GM23338 (cell line): ENCODE data around the gene SYVN1. TPM values are rescaled to one million over a fixed set of nuclear protein-coding genes. Genes with fewer than 3 reads are reported as not detected.
A peak's percentile ranks its signal among the peaks of the same experiment; 100 is the strongest.
"Not testable (repeated sequence)": the region's sequence is repeated elsewhere in the genome, so short reads cannot be mapped to it uniquely, and the experiment has no call there.

Source experiments
- ATAC-seq: fragments of 200-7000 bp; cut with Tn5 transposase; 3 replicates; pipeline ENCODE4 v1.9.1; 2020
- DNase-seq: peaks from one replicate; pipeline ENCODE4 v3.0.0-alpha.2; 2015; ENCODE audit warnings: low spot score
- H2AFZ ChIP-seq: fragments of 200-600 bp; sonication (generic); 2 replicates; pipeline ENCODE4 v1.8.0; 2016; ENCODE audit warnings: antibody characterized with exemption, mild to moderate bottlenecking, moderate library complexity
- H3F3A ChIP-seq: fragments of 200-600 bp; sonication (generic); replicated peaks from 2 replicates; pipeline ENCODE4 v1.8.0; 2017; ENCODE audit warnings: antibody characterized with exemption, mixed run types, low read depth
- H3K27ac ChIP-seq: fragments of 200-600 bp; sonication (generic); 2 replicates; pipeline ENCODE4 v1.6.1; 2016; ENCODE audit warnings: low read depth
- H3K27me3 ChIP-seq: fragments of 200-600 bp; sonication (generic); 2 replicates; pipeline ENCODE4 v1.8.0; 2016; ENCODE audit warnings: mild to moderate bottlenecking, mixed run types, moderate library complexity; ENCODE audit not compliant: insufficient read depth
- H3K36me3 ChIP-seq: fragments of 200-600 bp; sonication (generic); 2 replicates; pipeline ENCODE4 v1.8.0; 2016; ENCODE audit warnings: mild to moderate bottlenecking; ENCODE audit not compliant: insufficient read depth
- H3K4me1 ChIP-seq: fragments of 200-600 bp; sonication (generic); 2 replicates; pipeline ENCODE4 v1.8.0; 2016; ENCODE audit warnings: mild to moderate bottlenecking, moderate library complexity; ENCODE audit not compliant: insufficient read depth
- H3K4me2 ChIP-seq: fragments of 200-600 bp; sonication (generic); 2 replicates; pipeline ENCODE4 v1.7.1; 2017; ENCODE audit warnings: mixed run types
- H3K4me3 ChIP-seq: fragments of 200-600 bp; sonication (generic); 2 replicates; pipeline ENCODE4 v1.6.1; 2016; ENCODE audit warnings: mixed run types
- H3K79me2 ChIP-seq: fragments of 200-600 bp; sonication (generic); replicated peaks from 2 replicates; pipeline ENCODE4 v1.8.0; 2017; ENCODE audit warnings: mild to moderate bottlenecking; ENCODE audit not compliant: insufficient read depth
- H3K9me2 ChIP-seq: fragments of 200-600 bp; sonication (generic); 2 replicates; pipeline ENCODE4 v1.8.0; 2017; ENCODE audit not compliant: insufficient read depth
- H4K20me1 ChIP-seq: fragments of 200-600 bp; sonication (generic); replicated peaks from 2 replicates; pipeline ENCODE4 v1.8.0; 2017; ENCODE audit warnings: mild to moderate bottlenecking; ENCODE audit not compliant: insufficient read depth
- H3K27ac Mint-ChIP-seq: 2 replicates; pipeline ENCODE4 v1.8.0; 2020; ENCODE audit warnings: inconsistent platforms, mild to moderate bottlenecking, moderate library complexity, mixed read lengths
- H3K27me3 Mint-ChIP-seq: 3 replicates; pipeline ENCODE4 v1.8.0; 2022; ENCODE audit warnings: low read depth, mild to moderate bottlenecking, moderate library complexity, mixed read lengths, inconsistent platforms; ENCODE audit not compliant: insufficient read depth, poor library complexity
- H3K36me3 Mint-ChIP-seq: 3 replicates; pipeline ENCODE4 v1.8.0; 2021; ENCODE audit warnings: low read depth, mild to moderate bottlenecking, inconsistent platforms, moderate library complexity, mixed read lengths
- H3K4me1 Mint-ChIP-seq: 3 replicates; pipeline ENCODE4 v1.8.0; 2020; ENCODE audit warnings: mild to moderate bottlenecking, inconsistent platforms, mixed read lengths
- H3K4me3 Mint-ChIP-seq: 3 replicates; pipeline ENCODE4 v1.8.0; 2021; ENCODE audit warnings: moderate library complexity, mild to moderate bottlenecking, inconsistent platforms, mixed read lengths
- H3K9me3 Mint-ChIP-seq: 3 replicates; pipeline ENCODE4 v1.8.0; 2020; ENCODE audit warnings: moderate library complexity, mild to moderate bottlenecking, inconsistent platforms, mixed read lengths
- CREB1 ChIP-seq: fragments of 250-450 bp; sonication (Bioruptor Pico); IDR thresholded peaks from 2 replicates; pipeline ENCODE4 v1.5.0; 2020; ENCODE audit warnings: low read depth, mild to moderate bottlenecking, moderate library complexity
- ETS1 ChIP-seq: IDR thresholded peaks from 2 replicates; pipeline ENCODE4 v1.6.1; 2016; ENCODE audit warnings: antibody characterized with exemption
- EZH2 ChIP-seq: fragments of 200-600 bp; sonication (generic); IDR thresholded peaks from one replicate; pipeline ENCODE4 v1.8.0; 2017; ENCODE audit warnings: antibody characterized with exemption, mild to moderate bottlenecking, low read depth; ENCODE audit not compliant: unreplicated experiment
- JUNB ChIP-seq: IDR thresholded peaks from one replicate; pipeline ENCODE4 v1.6.1; 2016; ENCODE audit warnings: antibody characterized with exemption; ENCODE audit not compliant: unreplicated experiment
- POLR2AphosphoS5 ChIP-seq: IDR thresholded peaks from 2 replicates; pipeline ENCODE4 v1.6.1; 2016; ENCODE audit warnings: antibody characterized with exemption, low read depth
- polyA plus RNA-seq: library from polyadenylated mRNA; unstranded; fragments of >200 nt; fragmentation: Nextera tagmentation; extraction: Ambion mirVana; gene quantifications from 2 replicates; pipeline ENCODE4 v1.2.1, GENCODE V29; 2016
- total RNA-seq: library from RNA; depleted of rRNA; stranded (reverse); fragments of >200 nt; shearing (Covaris generic); gene quantifications from 2 replicates; pipeline ENCODE4 v1.2.3, GENCODE V29; 2014
- TF ChIP-seq, protein P1 (sequence below), 2 experiments: fragments of 200-600 bp in 1 of 2; sonication (generic) in 1 of 2; conservative IDR thresholded peaks; 2 replicates each; pipeline versions ENCODE4 v1.5.1 to v1.6.1; 2016 to 2017; ENCODE audit warnings: antibody characterized with exemption in 2 of 2, low read depth in 2 of 2, mild to moderate bottlenecking in 2 of 2, moderate library complexity in 1 of 2

SYVN1 gene
- total and polyA plus RNA-seq, 2 experiments from 2014 or later: 13.8 to 28.7 TPM

- H3K4me3 ChIP-seq, DNase-seq, H2AFZ ChIP-seq, H3K27me3 ChIP-seq, ATAC-seq, H3K4me2 ChIP-seq, H3K9me3 Mint-ChIP-seq, H3K9me2 ChIP-seq: not testable (repeated sequence)
- H3K4me1 ChIP-seq: peaks cover 11% of the 10 kb centered on the region
- Mint-ChIP-seq H3K4me1 (peaks cover 21% of the 10 kb centered on the region), H3K27ac (peak overlapping the region; percentile 77; the same call in 1 of the 2 replicates), H3K36me3 (peaks cover 62% of the 10 kb centered on the region), H3K4me3 (peak overlapping the region; percentile 100), H3K27me3 (peaks cover 38% of the 10 kb centered on the region)
- peaks cover 38% of the 10 kb centered on the region for H3F3A ChIP-seq
- H3K79me2 ChIP-seq: peaks cover 46% of the 10 kb centered on the region
- H3K36me3 ChIP-seq: peaks cover 18% of the 10 kb centered on the region
- H4K20me1 ChIP-seq: peaks cover 13% of the 10 kb centered on the region
- peak overlapping the region; percentile 56; the same call in 1 of the 2 replicates for H3K27ac ChIP-seq
Observed at GRCh38 chr11:65118891-65119669, 15.2 kb downstream of the SYVN1 start.

- Mint-ChIP-seq H3K27ac (peak overlapping the region; percentile 95), H3K36me3 (peaks cover 66% of the 10 kb centered on the region), H3K9me3 (no peaks in the 10 kb centered on the region; the same call in 1 of the 3 replicates), H3K4me1 (peaks cover 29% of the 10 kb centered on the region), H3K4me3 (peak overlapping the region; percentile 92), H3K27me3 (peaks cover 41% of the 10 kb centered on the region)
- no peak for ATAC-seq
- H3K27me3 ChIP-seq: no peaks in the 10 kb centered on the region
- peak overlapping the region; percentile 56 for H3K27ac ChIP-seq
- H3K4me3 ChIP-seq: no peak overlapping the region
- H3F3A ChIP-seq: peaks cover 38% of the 10 kb centered on the region
- H3K36me3 ChIP-seq: peaks cover 18% of the 10 kb centered on the region
- no peak overlapping the region for H2AFZ ChIP-seq
- no peak for TF ChIP-seq JUNB
- H4K20me1 ChIP-seq: peaks cover 12% of the 10 kb centered on the region
- H3K9me2 ChIP-seq: no peaks in the 10 kb centered on the region
- peaks cover 38% of the 10 kb centered on the region for H3K79me2 ChIP-seq
- H3K4me1 ChIP-seq: peaks cover 16% of the 10 kb centered on the region
- DNase-seq: no peak
- H3K4me2 ChIP-seq: no peak overlapping the region
Observed at GRCh38 chr11:65118097-65118837, 16.1 kb downstream of the SYVN1 start.

- peak within 1 kb of the TSS; percentile 82 for H3K4me3 ChIP-seq
- peak within 1 kb of the TSS; percentile 92 for H3K4me3 Mint-ChIP-seq
- peaks cover 68% of the 10 kb centered on the region for H3K36me3 Mint-ChIP-seq
- peaks cover 18% of the 10 kb centered on the region for H3K36me3 ChIP-seq
- H3K27me3 ChIP-seq: no peaks in the 10 kb centered on the region
- H3K79me2 ChIP-seq: peaks cover 32% of the 10 kb centered on the region
- peaks cover 38% of the 10 kb centered on the region for H3F3A ChIP-seq
- DNase-seq (peak; percentile 99), ATAC-seq (peak; percentile 58)
- H3K9me3 Mint-ChIP-seq: no peaks in the 10 kb centered on the region; the same call in 1 of the 3 replicates
- peak within 1 kb of the TSS; percentile 98 for H3K27ac Mint-ChIP-seq
- H3K27me3 Mint-ChIP-seq: peaks cover 46% of the 10 kb centered on the region
- no peak within 1 kb of the TSS for H2AFZ ChIP-seq
- H3K27ac ChIP-seq: peak within 1 kb of the TSS; percentile 85
- peaks cover 12% of the 10 kb centered on the region for H3K4me1 ChIP-seq
- H3K9me2 ChIP-seq: no peaks in the 10 kb centered on the region
- TF ChIP-seq, protein P1, sequence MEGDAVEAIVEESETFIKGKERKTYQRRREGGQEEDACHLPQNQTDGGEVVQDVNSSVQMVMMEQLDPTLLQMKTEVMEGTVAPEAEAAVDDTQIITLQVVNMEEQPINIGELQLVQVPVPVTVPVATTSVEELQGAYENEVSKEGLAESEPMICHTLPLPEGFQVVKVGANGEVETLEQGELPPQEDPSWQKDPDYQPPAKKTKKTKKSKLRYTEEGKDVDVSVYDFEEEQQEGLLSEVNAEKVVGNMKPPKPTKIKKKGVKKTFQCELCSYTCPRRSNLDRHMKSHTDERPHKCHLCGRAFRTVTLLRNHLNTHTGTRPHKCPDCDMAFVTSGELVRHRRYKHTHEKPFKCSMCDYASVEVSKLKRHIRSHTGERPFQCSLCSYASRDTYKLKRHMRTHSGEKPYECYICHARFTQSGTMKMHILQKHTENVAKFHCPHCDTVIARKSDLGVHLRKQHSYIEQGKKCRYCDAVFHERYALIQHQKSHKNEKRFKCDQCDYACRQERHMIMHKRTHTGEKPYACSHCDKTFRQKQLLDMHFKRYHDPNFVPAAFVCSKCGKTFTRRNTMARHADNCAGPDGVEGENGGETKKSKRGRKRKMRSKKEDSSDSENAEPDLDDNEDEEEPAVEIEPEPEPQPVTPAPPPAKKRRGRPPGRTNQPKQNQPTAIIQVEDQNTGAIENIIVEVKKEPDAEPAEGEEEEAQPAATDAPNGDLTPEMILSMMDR (conservative IDR thresholded peaks at IDR 0.05; ENCODE audit: low read depth in 2 of 2): peak; percentile 87 to 91
- TF ChIP-seq CREB1 (CRISPR knock-in tag) (peak; percentile 90), ETS1 (peak; percentile 71; the same call in 1 of the 2 replicates), EZH2 (no peak), POLR2AphosphoS5 (peak; percentile 43), JUNB (no peak)
- H3K4me2 ChIP-seq: peak within 1 kb of the TSS; percentile 92
- peaks cover 30% of the 10 kb centered on the region for H3K4me1 Mint-ChIP-seq
- H4K20me1 ChIP-seq: peaks cover 12% of the 10 kb centered on the region
Observed at GRCh38 chr11:65117206-65118096, 16.9 kb downstream of the SYVN1 start, which contains the start of gene ZNHIT2. Gene ZNHIT2, minus strand, starts transcription at chr11:65117701. Its CDS starts 48 bp downstream, at chr11:65117653.
